ENCODE results near the gene CPB1.
"Not testable (repeated sequence)": the region's sequence is repeated elsewhere in the genome, so short reads cannot be mapped to it uniquely, and the experiment has no call there.

CPB1 gene

GRCh38 chr3:148827585-148827984 lies at the start of gene CPB1:
TSS of gene CPB1 (plus strand) at chr3:148827811. CDS start at chr3:148827824, 13 bp downstream.
- no peak for DNase-seq (ENCODE audit: low read depth, low spot score)

GRCh38 chr3:148778926-148779325 lies 48.7 kb upstream of the CPB1 start:
- DNase-seq (ENCODE audit: low read depth, low spot score) = peak; percentile 8

- not testable (repeated sequence) for DNase-seq (ENCODE audit: low read depth, low spot score)
These were observed 42.6 kb upstream of the CPB1 start for GRCh38 chr3:148785026-148785425.

GRCh38 chr3:148786159-148786558 lies 41.5 kb upstream of the CPB1 start:
- not testable (repeated sequence) for DNase-seq (ENCODE audit: low read depth, low spot score)

- DNase-seq (ENCODE audit: low read depth, low spot score) = peak; percentile 9
These were observed 38.5 kb upstream of the CPB1 start for GRCh38 chr3:148789146-148789545.

- DNase-seq (ENCODE audit: low read depth, low spot score) = no peak
These were observed 37.7 kb upstream of the CPB1 start for GRCh38 chr3:148789906-148790305.

- no peak for DNase-seq (ENCODE audit: low read depth, low spot score)
These were observed 37.2 kb upstream of the CPB1 start for GRCh38 chr3:148790370-148790769.

GRCh38 chr3:148790851-148791735 lies 36.5 kb upstream of the CPB1 start:
- peak; percentile 79 for DNase-seq (ENCODE audit: low read depth, low spot score)

- no peak for DNase-seq (ENCODE audit: low read depth, low spot score)
These were observed 35.7 kb upstream of the CPB1 start for GRCh38 chr3:148791920-148792319.

- no peak for DNase-seq (ENCODE audit: low read depth, low spot score)
These were observed 35.1 kb upstream of the CPB1 start for GRCh38 chr3:148792516-148792915.

- DNase-seq (ENCODE audit: low read depth, low spot score) = no peak
These were observed 30.8 kb upstream of the CPB1 start for GRCh38 chr3:148796799-148797198.

- no peak for DNase-seq (ENCODE audit: low read depth, low spot score)
These were observed 29.8 kb upstream of the CPB1 start for GRCh38 chr3:148797795-148798194.

GRCh38 chr3:148800414-148800813 lies 27.2 kb upstream of the CPB1 start:
- no peak for DNase-seq (ENCODE audit: low read depth, low spot score)

GRCh38 chr3:148809835-148810234 lies 17.8 kb upstream of the CPB1 start:
- DNase-seq (ENCODE audit: low read depth, low spot score) = no peak

GRCh38 chr3:148815316-148816110 lies 12.1 kb upstream of the CPB1 start:
- no peak for DNase-seq (ENCODE audit: low read depth, low spot score)

GRCh38 chr3:148816427-148816826 lies 11.2 kb upstream of the CPB1 start:
- no peak for DNase-seq (ENCODE audit: low read depth, low spot score)

GRCh38 chr3:148816981-148817525 lies 10.6 kb upstream of the CPB1 start:
- no peak for DNase-seq (ENCODE audit: low read depth, low spot score)

GRCh38 chr3:148820361-148821245 lies 7.0 kb upstream of the CPB1 start:
- no peak for DNase-seq (ENCODE audit: low read depth, low spot score)

- no peak for DNase-seq (ENCODE audit: low read depth, low spot score)
These were observed 4.6 kb upstream of the CPB1 start for GRCh38 chr3:148823026-148823425.

GRCh38 chr3:148825476-148825875 lies 2.1 kb upstream of the CPB1 start:
- no peak for DNase-seq (ENCODE audit: low read depth, low spot score)

GRCh38 chr3:148828136-148828690 lies 602 bp downstream of the CPB1 start:
- DNase-seq (ENCODE audit: low read depth, low spot score) = no peak
